K562 (cell line): ENCODE measurements around the gene PRKD2. TPM values are rescaled to one million over a fixed set of nuclear protein-coding genes. Genes with fewer than 3 reads are reported as not detected.

ENCODE experiments used
- MYC ChIP-seq, 2 experiments: fragments of 250-450 bp in 1 of 2; sonication (Bioruptor Pico) in 1 of 2; IDR thresholded peaks; 2 replicates each; pipeline versions ENCODE4 v1.5.1 to v1.6.1; 2012 to 2021; ENCODE audit warnings: low read depth in 2 of 2, borderline replicate concordance in 1 of 2, improper control_type of control experiment in 1 of 2, low read length in 1 of 2, mild to moderate bottlenecking in 1 of 2, moderate library complexity in 1 of 2
- RB1 ChIP-seq: fragments of 450-650 bp; IDR thresholded peaks from 2 replicates; pipeline ENCODE4 v1.6.1; 2017; ENCODE audit warnings: low read depth, mild to moderate bottlenecking
- TEAD1 ChIP-seq, 2 experiments: fragments of 450-650 bp in 1 of 2; sonication (generic) in 1 of 2; formaldehyde crosslinking; IDR thresholded peaks; 2 replicates each; pipeline versions ENCODE4 v1.4.0 to v1.8.0; 2020 to 2022; ENCODE audit warnings: mild to moderate bottlenecking in 2 of 2, missing genetic modification reagents in 1 of 2
- ZC3H11A ChIP-seq: IDR thresholded peaks from 2 replicates; pipeline ENCODE4 v1.6.1; 2012; ENCODE audit warnings: low read depth, low read length, improper control_type of control experiment
- polyA plus RNA-seq, 8 experiments: library from polyadenylated mRNA; depleted of rRNA in 4 of 8; stranded (reverse) in 5 of 8; unstranded in 3 of 8; fragments of >200 nt; fragmentation: Nextera tagmentation in 2 of 8; fragmentation: Illumina TruSeq in 1 of 8; extraction: Ambion mirVana in 2 of 8; extraction: Trizol in 1 of 8; gene quantifications; 2 replicates each; pipeline versions ENCODE4 v1.2.1 to v1.2.3, GENCODE V29; 2011 to 2014; ENCODE audit warnings: inconsistent platforms in 1 of 8, missing spikeins in 1 of 8
- total RNA-seq, 7 experiments: library from RNA; depleted of rRNA in 6 of 7; stranded (reverse); fragments of >200 nt in 6 of 7; fragmentation: Illumina TruSeq in 2 of 7; extraction: Trizol in 2 of 7; gene quantifications; 2 replicates each; pipeline versions ENCODE4 v1.2.1 to v1.2.3, GENCODE V29; 2011 to 2021; ENCODE audit warnings: low replicate concordance in 1 of 7
- TF ChIP-seq, protein P1 (sequence below): fragments of 200-600 bp; sonication (generic); IDR thresholded peaks from one replicate; pipeline ENCODE4 v1.6.1; 2012; ENCODE audit warnings: mild to moderate bottlenecking, low read depth, low read length, inconsistent platforms
- TF ChIP-seq, protein P2 (sequence below): sonication (generic); formaldehyde crosslinking; IDR thresholded peaks from 2 replicates; pipeline ENCODE4 v1.5.0; 2020; ENCODE audit warnings: missing genetic modification reagents
- TF ChIP-seq, protein P3 (sequence below): fragments of 200-400 bp; formaldehyde crosslinking; IDR thresholded peaks from 2 replicates; pipeline ENCODE4 v1.6.1; 2017; ENCODE audit warnings: mild to moderate bottlenecking, low read depth, low read length, moderate library complexity
- TF ChIP-seq, protein P4 (sequence below): fragments of 250-450 bp; sonication (Bioruptor Pico); IDR thresholded peaks from 2 replicates; pipeline ENCODE4 v1.8.0; 2022; ENCODE audit warnings: inconsistent platforms, mild to moderate bottlenecking, moderate library complexity, borderline replicate concordance

Gene PRKD2
- total and polyA plus RNA-seq, 9 of the 15 experiments (the other 6 are each of a cell fraction or from before 2014, with no cell fraction given) = 1.8 to 60.0 (median 15.0) TPM

DNA sequence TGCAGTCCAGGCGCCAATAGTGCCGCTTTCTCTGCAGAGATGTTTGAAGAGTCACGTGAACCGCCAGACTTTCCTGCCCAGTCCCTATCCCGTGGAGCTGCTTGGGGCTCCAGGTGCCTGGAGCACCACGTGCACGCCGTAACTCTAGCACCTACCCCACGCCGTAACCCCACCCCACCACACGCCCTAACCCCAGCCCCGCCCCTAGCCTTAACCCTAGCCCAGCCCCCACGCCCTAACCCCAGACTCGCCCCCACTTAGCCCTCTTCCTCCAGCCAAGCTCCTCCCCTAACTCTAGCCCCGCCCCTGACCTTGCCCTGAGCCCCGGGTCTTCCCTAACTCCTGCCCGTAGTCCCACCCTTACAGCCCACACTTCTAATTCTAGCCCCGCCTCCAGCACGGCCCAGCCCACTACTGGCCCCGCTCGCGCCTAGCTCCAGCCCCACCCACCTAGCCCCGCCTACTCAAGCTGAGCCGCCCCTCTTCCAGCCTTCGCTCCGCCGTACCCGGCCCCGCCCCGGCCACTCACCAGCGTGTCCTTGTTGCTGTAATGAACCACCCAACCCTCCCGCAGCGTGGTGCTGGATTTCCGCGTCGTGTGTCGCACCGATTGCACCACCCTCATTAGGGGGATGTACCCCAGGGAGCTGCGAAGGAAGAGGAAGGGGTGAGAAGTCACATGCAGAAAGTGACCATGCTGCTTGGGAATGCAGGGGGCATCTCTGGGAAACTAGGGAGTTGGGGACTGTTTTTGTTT lies 19.5 kb downstream of the PRKD2 start (continued):
- TF ChIP-seq, protein P1, sequence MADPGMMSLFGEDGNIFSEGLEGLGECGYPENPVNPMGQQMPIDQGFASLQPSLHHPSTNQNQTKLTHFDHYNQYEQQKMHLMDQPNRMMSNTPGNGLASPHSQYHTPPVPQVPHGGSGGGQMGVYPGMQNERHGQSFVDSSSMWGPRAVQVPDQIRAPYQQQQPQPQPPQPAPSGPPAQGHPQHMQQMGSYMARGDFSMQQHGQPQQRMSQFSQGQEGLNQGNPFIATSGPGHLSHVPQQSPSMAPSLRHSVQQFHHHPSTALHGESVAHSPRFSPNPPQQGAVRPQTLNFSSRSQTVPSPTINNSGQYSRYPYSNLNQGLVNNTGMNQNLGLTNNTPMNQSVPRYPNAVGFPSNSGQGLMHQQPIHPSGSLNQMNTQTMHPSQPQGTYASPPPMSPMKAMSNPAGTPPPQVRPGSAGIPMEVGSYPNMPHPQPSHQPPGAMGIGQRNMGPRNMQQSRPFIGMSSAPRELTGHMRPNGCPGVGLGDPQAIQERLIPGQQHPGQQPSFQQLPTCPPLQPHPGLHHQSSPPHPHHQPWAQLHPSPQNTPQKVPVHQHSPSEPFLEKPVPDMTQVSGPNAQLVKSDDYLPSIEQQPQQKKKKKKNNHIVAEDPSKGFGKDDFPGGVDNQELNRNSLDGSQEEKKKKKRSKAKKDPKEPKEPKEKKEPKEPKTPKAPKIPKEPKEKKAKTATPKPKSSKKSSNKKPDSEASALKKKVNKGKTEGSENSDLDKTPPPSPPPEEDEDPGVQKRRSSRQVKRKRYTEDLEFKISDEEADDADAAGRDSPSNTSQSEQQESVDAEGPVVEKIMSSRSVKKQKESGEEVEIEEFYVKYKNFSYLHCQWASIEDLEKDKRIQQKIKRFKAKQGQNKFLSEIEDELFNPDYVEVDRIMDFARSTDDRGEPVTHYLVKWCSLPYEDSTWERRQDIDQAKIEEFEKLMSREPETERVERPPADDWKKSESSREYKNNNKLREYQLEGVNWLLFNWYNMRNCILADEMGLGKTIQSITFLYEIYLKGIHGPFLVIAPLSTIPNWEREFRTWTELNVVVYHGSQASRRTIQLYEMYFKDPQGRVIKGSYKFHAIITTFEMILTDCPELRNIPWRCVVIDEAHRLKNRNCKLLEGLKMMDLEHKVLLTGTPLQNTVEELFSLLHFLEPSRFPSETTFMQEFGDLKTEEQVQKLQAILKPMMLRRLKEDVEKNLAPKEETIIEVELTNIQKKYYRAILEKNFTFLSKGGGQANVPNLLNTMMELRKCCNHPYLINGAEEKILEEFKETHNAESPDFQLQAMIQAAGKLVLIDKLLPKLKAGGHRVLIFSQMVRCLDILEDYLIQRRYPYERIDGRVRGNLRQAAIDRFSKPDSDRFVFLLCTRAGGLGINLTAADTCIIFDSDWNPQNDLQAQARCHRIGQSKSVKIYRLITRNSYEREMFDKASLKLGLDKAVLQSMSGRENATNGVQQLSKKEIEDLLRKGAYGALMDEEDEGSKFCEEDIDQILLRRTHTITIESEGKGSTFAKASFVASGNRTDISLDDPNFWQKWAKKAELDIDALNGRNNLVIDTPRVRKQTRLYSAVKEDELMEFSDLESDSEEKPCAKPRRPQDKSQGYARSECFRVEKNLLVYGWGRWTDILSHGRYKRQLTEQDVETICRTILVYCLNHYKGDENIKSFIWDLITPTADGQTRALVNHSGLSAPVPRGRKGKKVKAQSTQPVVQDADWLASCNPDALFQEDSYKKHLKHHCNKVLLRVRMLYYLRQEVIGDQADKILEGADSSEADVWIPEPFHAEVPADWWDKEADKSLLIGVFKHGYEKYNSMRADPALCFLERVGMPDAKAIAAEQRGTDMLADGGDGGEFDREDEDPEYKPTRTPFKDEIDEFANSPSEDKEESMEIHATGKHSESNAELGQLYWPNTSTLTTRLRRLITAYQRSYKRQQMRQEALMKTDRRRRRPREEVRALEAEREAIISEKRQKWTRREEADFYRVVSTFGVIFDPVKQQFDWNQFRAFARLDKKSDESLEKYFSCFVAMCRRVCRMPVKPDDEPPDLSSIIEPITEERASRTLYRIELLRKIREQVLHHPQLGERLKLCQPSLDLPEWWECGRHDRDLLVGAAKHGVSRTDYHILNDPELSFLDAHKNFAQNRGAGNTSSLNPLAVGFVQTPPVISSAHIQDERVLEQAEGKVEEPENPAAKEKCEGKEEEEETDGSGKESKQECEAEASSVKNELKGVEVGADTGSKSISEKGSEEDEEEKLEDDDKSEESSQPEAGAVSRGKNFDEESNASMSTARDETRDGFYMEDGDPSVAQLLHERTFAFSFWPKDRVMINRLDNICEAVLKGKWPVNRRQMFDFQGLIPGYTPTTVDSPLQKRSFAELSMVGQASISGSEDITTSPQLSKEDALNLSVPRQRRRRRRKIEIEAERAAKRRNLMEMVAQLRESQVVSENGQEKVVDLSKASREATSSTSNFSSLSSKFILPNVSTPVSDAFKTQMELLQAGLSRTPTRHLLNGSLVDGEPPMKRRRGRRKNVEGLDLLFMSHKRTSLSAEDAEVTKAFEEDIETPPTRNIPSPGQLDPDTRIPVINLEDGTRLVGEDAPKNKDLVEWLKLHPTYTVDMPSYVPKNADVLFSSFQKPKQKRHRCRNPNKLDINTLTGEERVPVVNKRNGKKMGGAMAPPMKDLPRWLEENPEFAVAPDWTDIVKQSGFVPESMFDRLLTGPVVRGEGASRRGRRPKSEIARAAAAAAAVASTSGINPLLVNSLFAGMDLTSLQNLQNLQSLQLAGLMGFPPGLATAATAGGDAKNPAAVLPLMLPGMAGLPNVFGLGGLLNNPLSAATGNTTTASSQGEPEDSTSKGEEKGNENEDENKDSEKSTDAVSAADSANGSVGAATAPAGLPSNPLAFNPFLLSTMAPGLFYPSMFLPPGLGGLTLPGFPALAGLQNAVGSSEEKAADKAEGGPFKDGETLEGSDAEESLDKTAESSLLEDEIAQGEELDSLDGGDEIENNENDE = no peak
- TF ChIP-seq ZC3H11A (no peak), TEAD1 (CRISPR knock-in tag; IDR thresholded peaks at IDR 0.05) (peak in 1 of 2 experiments; percentile 40; a peak in 1 of 4 replicates), MYC (IDR thresholded peaks at IDR 0.05; ENCODE audit: low read depth, low read length) (peak; percentile 80), MYC (CRISPR knock-in tag; IDR thresholded peaks at IDR 0.05; ENCODE audit: borderline replicate concordance, low read depth) (no peak), RB1 (no peak)
- TF ChIP-seq, protein P2, sequence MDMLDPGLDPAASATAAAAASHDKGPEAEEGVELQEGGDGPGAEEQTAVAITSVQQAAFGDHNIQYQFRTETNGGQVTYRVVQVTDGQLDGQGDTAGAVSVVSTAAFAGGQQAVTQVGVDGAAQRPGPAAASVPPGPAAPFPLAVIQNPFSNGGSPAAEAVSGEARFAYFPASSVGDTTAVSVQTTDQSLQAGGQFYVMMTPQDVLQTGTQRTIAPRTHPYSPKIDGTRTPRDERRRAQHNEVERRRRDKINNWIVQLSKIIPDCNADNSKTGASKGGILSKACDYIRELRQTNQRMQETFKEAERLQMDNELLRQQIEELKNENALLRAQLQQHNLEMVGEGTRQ (CRISPR knock-in tag) = peak; percentile 72
- TF ChIP-seq, protein P3, sequence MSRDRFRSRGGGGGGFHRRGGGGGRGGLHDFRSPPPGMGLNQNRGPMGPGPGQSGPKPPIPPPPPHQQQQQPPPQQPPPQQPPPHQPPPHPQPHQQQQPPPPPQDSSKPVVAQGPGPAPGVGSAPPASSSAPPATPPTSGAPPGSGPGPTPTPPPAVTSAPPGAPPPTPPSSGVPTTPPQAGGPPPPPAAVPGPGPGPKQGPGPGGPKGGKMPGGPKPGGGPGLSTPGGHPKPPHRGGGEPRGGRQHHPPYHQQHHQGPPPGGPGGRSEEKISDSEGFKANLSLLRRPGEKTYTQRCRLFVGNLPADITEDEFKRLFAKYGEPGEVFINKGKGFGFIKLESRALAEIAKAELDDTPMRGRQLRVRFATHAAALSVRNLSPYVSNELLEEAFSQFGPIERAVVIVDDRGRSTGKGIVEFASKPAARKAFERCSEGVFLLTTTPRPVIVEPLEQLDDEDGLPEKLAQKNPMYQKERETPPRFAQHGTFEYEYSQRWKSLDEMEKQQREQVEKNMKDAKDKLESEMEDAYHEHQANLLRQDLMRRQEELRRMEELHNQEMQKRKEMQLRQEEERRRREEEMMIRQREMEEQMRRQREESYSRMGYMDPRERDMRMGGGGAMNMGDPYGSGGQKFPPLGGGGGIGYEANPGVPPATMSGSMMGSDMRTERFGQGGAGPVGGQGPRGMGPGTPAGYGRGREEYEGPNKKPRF = no peak
- TF ChIP-seq, protein P4, sequence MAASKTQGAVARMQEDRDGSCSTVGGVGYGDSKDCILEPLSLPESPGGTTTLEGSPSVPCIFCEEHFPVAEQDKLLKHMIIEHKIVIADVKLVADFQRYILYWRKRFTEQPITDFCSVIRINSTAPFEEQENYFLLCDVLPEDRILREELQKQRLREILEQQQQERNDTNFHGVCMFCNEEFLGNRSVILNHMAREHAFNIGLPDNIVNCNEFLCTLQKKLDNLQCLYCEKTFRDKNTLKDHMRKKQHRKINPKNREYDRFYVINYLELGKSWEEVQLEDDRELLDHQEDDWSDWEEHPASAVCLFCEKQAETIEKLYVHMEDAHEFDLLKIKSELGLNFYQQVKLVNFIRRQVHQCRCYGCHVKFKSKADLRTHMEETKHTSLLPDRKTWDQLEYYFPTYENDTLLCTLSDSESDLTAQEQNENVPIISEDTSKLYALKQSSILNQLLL (CRISPR knock-in tag) = no peak
